ENCODE measurements around the gene IGFBPL1. TPM values are rescaled to one million over a fixed set of nuclear protein-coding genes. Genes with fewer than 3 reads are reported as not detected.

IGFBPL1 gene
- total RNA-seq, 4 donors from 2014 or later: not detected

GRCh38 chr9:38416461-38416860, 7.8 kb downstream of the IGFBPL1 start:
- Histone ChIP-seq H3K9me3 (no peaks in the 10 kb centered on the region), H3K27me3 (peaks cover 45% of the 10 kb centered on the region), H3K4me3 (no peak overlapping the region), H3K36me3 (no peaks in the 10 kb centered on the region), H3K27ac (no peak overlapping the region), H3K4me1 (peaks cover 6% of the 10 kb centered on the region)
- 70% methylated on average over 4 of the region's 4 CpGs for WGBS
- no peak for DNase-seq (ENCODE audit: low spot score in 2 of 2)
- TF ChIP-seq EP300 (IDR thresholded peaks at IDR 0.05): no peak
- TF ChIP-seq POLR2AphosphoS5 (IDR thresholded peaks at IDR 0.05): no peak
- no peak for TF ChIP-seq POLR2A (IDR thresholded peaks at IDR 0.05)
- TF ChIP-seq CTCF (IDR thresholded peaks at IDR 0.05): no peak

- WGBS: 95% methylated on average over 8 of the region's 8 CpGs
- Histone ChIP-seq H3K36me3 (no peaks in the 10 kb centered on the region), H3K4me3 (no peak overlapping the region), H3K9me3 (no peaks in the 10 kb centered on the region), H3K4me1 (peaks cover 6% of the 10 kb centered on the region), H3K27ac (no peak overlapping the region), H3K27me3 (peaks cover 46% of the 10 kb centered on the region)
- TF ChIP-seq POLR2AphosphoS5 (IDR thresholded peaks at IDR 0.05) (no peak), CTCF (IDR thresholded peaks at IDR 0.05) (no peak), POLR2A (IDR thresholded peaks at IDR 0.05) (no peak), EP300 (IDR thresholded peaks at IDR 0.05) (no peak)
- DNase-seq (ENCODE audit: low spot score in 2 of 2): no peak
These were observed 8.4 kb downstream of the IGFBPL1 start for GRCh38 chr9:38415856-38416255.

GRCh38 chr9:38414040-38414723, 10.1 kb downstream of the IGFBPL1 start:
- H3K27ac ChIP-seq: no peak overlapping the region
- H3K4me3 ChIP-seq: no peak overlapping the region
- H3K9me3 ChIP-seq: no peaks in the 10 kb centered on the region
- peaks cover 6% of the 10 kb centered on the region for H3K4me1 ChIP-seq
- peaks cover 40% of the 10 kb centered on the region for H3K27me3 ChIP-seq
- TF ChIP-seq POLR2A (IDR thresholded peaks at IDR 0.05) (no peak), EP300 (IDR thresholded peaks at IDR 0.05) (no peak), CTCF (IDR thresholded peaks at IDR 0.05) (no peak), POLR2AphosphoS5 (IDR thresholded peaks at IDR 0.05) (no peak)
- WGBS: 20% methylated on average over 20 of the region's 24 CpGs
- no peaks in the 10 kb centered on the region for H3K36me3 ChIP-seq
- no peak for DNase-seq (ENCODE audit: low spot score in 2 of 2)

GRCh38 chr9:38413283-38413682, 11.0 kb downstream of the IGFBPL1 start:
- no peak for TF ChIP-seq POLR2A (IDR thresholded peaks at IDR 0.05)
- no peak for TF ChIP-seq EP300 (IDR thresholded peaks at IDR 0.05)
- no peak for TF ChIP-seq POLR2AphosphoS5 (IDR thresholded peaks at IDR 0.05)
- no peak for TF ChIP-seq CTCF (IDR thresholded peaks at IDR 0.05)

GRCh38 chr9:38412751-38413150, 11.5 kb downstream of the IGFBPL1 start:
- no peak for TF ChIP-seq CTCF (IDR thresholded peaks at IDR 0.05)
- no peak for TF ChIP-seq EP300 (IDR thresholded peaks at IDR 0.05)
- no peak for TF ChIP-seq POLR2A (IDR thresholded peaks at IDR 0.05)
- no peak for TF ChIP-seq POLR2AphosphoS5 (IDR thresholded peaks at IDR 0.05)
- Histone ChIP-seq H3K4me1 (peaks cover 6% of the 10 kb centered on the region), H3K36me3 (no peaks in the 10 kb centered on the region), H3K9me3 (no peaks in the 10 kb centered on the region), H3K4me3 (no peak overlapping the region), H3K27ac (no peak overlapping the region), H3K27me3 (peaks cover 40% of the 10 kb centered on the region)
- DNase-seq (ENCODE audit: low spot score in 2 of 2): no peak
- 75% methylated on average over 6 of the region's 6 CpGs for WGBS

More at GRCh38 chr9:38413283-38413682, 11.0 kb downstream of the IGFBPL1 start:
- Histone ChIP-seq H3K36me3 (no peaks in the 10 kb centered on the region), H3K4me1 (peaks cover 6% of the 10 kb centered on the region), H3K4me3 (no peak overlapping the region), H3K9me3 (no peaks in the 10 kb centered on the region), H3K27me3 (peaks cover 40% of the 10 kb centered on the region), H3K27ac (no peak overlapping the region)
- no peak for DNase-seq (ENCODE audit: low spot score in 2 of 2)
- WGBS: 79% methylated on average over 7 of the region's 7 CpGs

Data from suprapubic skin (tissue), 4 donors.